ENCODE results near the gene KIF2C.
"Not testable (repeated sequence)": the region's sequence is repeated elsewhere in the genome, so short reads cannot be mapped to it uniquely, and the experiment has no call there.

The KIF2C gene

DNA sequence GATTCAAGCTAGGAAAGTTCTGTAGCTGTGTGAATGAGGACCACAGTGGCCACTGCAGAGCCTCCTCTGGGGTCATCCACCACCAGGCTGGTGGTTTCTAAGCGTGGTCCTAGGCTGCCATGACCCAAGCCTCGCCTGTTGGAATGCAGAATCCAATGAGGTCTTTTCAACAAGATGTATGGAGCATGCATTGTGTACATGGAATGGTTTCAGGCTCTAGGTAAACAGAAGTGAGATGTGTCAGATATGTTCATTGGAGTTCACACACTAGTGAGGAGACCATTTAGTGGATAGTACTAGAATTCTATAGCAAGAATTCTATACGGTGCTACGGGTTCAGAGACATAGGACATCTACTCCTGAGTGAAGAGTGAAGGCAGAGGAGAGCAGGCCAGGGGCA lies 19.4 kb upstream of the KIF2C start:
- DNase-seq = no peak

DNA sequence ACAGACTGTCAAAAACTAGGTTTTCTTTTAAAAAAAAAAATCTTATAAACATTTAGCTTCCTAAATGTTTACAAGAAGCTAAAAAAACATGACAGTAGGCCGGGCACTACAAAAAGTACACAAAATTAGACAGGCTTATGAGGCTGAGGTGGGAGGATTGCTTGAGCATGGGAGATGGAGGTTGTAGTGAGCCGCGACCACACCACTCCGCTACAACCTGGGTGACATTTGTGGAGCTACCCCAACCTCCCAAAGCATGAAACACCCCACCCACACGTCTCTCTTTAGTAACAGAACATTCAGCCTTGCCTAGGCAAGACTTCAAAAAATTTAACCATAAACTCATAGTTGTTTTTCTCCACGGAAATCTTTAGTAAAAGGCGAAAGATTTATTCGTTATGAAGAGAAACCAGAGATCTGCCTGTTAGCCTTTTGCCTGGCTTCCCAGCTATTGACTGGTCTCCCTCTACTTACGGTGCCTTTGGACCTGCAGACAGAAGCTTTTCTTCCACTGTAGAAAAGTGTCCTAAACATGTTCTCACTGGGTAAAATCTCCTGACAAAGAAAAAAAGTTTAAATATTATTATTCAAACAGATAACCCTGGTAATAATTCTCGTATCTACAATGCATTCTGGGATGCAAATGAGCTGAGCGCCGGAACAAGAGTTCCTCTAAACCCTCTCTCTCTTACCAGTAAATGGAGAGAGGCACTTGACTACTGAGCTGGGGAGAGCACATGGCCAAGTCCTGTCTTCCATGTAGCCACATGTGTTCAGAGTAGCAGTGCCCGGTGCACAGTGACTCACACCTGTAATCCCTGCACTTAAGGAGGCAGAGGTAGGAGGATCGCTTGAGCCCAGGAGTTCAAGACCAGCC lies 17.9 kb upstream of the KIF2C start:
- peak; percentile 99 for DNase-seq

DNA sequence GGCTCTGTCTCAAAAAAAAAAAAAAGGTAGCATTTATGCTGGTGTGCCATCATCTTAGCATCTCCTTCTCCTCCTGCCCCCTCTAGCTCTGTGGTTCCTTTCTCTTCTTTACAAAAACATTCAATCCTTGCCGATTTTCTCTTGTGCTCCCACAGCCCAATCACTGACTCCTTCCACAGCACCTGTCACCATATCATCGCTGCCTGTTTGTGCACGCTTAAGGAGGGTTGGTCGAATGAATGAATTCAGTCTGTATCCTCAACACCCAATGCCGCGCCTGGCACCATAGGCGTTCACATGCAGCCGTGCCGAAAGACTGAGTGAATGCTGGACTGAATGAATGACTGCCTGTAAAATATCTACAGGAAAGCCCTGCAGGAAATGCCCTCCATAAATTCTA lies 16.6 kb upstream of the KIF2C start:
- DNase-seq = no peak

DNA sequence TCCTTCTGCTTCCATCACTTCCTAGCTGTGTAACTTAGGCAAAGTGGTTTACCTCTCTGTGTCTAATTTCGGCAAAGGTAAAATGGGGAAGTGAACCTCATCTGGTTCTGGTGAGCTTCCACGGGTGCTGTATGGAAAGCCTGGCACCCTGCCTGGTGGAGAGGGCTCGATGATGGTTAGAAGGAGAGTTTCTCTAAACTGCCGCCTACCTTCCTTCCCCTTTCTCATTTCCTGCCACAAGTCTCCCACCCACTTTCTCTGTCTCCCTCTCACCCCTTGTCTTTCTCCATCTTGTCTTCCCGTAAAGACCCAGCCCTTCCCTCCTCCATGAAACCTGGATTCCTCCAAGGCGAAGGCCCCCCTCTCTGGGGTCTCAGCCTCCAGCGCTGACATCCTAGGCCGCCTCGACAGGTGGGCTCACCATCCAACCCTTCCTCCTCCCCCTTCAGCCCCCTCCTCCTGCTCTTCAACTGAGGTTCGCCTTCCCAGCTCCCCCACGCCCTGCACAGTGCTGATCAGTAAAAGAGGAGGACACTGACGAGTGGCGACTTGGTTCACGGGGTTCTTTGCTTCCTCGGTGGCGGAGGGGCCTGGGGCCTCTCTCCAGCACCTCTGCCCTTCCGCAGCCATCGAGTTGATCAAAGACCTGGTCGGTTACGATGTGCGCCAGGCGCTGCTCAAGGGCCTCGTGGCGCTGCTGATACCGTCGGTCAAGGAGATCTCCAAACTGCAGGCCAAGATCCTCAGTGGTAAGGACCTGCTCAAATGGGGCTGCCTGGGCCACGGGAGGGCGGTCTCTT lies 15.9 kb upstream of the KIF2C start:
- peak; percentile 94 for DNase-seq

DNA sequence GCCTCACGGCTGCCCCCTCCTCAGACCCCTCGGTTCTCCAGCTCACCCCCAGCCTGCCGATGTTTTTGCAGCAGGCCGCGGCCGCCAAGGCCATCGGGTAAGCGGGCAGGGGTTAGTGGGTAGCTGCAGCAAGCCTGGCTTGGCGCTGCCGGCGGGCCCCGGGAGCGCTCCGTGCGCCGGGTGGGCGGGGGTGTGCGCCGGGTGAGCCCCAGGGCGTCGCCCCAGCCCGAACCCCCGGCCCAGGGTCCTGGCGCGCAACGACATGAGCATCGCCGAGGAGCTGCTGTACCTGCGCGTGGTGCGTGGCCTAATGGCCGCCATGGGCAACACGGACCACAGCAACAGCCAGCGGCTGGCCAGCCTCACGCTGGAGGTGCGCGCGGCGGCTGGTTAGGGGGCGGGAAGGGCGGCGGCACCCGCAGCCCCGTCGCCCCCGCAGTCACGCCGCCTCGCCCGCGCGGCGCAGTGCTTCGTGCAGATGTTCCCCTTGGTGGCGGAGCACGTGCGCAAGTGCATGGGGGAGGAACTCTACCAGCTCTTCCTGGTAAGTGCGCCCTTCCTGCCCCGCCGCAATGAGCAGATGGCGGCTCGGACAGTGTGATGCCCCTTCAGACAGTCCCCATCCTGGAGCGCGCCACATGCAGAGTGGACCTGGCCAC lies 15.2 kb upstream of the KIF2C start:
- DNase-seq = no peak

DNA sequence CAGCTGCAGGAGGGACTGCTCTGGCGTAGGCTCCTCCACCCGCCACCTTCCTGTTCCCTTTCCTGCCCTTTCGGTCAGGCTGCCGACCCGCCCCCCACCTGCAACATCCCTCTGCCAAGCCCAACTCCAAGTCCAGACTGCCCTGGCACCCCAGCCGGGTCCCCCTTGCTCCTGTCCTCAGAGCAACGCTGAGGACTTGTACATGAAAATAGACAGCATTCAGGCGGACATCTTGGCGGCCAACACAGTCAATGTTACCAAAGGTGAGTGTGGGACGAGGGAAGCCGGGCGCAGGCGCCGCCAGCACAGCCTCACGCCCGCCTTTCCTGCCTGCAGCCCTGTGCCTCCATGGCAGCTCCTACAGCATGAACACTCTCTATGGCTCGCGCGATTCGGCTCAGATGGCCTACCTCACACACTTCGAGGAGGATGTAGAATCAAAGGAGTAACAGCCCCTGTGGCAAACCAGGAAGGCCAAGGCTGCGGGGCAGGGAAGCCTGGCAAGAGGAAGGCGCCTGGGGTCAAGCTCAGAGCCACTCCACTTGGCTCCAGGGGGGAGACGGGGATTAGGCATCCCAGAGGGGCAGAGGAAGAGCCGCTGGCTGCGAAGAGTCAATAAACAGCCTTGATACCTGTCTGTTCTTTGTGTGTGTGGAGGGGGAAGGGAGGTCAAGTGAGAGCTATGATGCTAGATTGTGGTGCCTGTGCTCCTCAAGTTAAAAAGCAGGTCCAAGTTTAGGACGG lies 14.5 kb upstream of the KIF2C start:
- DNase-seq = no peak

DNA sequence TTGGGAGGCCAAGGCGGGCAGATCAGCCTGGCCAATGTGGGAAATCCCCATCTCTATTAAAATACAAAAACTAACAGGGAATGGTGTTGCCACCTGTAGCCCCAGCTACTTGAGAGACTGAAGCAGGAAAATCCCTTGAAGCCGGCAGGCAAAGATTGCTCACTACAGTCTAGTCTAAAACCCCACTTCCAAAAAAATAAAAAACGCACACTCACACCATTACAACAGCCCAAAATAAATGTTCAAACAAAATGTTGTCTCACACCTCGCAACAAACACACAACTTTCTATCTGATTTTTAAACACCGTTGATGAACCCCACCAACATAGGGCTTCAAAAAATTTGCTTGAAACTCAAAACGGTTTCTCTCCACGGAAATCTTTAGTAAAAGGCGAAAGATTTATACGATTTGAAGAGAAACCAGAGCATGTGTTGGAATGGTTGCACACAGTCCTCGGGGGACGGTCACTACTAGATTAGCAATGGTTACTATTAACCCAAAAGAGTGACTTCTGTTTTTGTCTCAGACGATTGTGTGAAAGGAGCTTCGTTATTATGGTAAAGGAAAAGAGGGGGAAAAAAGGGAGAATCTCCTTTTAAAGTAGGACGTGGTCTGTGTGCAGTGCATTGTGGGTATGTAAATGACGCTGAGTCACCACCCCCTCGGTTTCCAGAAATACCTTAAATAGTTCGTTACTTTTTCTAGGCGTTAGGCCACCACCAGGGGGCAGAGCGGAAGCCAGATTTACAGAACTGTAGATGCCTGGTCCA lies 8.7 kb upstream of the KIF2C start, which contains the start of gene RNU5D-1:
TSS of gene RNU5D-1 (minus strand) at position 430 of the 772 bp plus-strand sequence.
- DNase-seq = peak; percentile 98

DNA sequence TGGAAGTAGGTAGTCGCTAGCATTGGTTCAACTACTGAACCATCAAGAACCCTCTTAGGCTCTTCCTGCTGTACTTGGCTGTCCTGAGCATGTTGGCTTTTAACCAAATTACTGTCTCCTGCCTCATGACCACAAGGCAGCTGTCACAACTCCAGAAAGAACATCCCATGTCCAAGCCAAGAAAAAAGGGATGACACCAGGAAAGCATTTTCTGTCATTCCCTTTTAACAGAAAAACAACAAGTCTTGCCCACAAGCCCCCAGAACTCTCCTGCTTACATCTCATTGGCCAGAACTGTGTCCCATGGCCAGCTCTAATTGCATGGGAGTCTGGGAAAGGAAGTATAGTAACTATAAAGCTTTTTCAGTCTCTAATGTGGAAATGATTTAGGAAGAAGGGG lies 6.3 kb upstream of the KIF2C start:
- DNase-seq = no peak

DNA sequence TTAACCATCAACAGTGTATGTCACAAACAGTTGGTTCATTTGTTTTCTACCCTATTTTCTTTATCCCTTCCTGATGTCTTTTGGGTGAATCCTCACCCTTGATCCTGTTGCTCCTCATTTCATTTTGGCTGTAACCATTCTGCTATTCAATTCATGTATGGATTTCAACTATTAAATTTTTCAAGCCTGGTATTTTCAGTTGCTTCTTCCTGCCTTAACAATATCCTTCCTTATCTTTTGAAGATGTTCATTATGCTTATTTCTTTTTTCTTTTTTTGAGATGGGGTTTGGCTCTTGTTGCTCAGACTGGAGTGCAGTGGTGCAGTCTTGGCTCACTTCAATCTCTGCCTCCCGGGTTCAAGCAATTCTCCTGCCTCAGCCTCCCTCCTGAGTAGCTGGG lies 5.9 kb upstream of the KIF2C start:
- no peak for DNase-seq

DNA sequence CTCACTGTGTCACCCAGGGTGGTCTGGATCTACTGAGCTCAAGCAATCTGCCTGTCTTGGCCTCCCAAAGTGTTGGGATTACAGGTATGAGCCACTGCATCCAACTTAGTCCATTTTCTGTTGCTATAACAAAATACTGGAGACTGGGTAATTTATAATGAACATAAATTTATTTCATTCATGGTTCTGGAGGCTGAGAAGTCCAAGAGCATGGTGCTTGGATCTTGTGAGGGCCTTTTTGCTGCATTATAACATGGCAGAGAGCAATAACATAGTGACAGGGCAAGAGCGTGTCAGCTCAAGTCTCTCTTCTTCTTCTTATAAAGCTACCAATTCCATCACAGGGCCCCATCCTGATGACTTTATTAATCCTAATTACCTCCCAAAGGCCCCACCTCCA lies 3.6 kb upstream of the KIF2C start:
- no peak for DNase-seq

DNA sequence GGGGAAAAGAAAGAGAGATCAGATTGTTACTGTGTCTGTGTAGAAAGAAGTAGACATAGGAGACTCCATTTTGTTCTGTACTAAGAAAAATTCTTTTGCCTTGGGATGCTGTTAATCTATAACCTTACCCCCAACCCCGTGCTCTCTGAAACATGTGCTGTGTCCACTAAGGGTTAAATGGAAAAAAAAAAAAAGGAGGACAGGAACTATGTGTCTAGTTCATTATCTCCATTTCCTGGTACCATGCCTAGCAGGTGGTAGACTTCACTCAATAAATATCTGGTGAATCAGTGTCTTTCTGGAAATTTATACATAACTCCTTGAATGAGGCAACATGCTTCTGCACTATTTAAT lies 707 bp upstream of the KIF2C start:
- DNase-seq = not testable (repeated sequence)

DNA sequence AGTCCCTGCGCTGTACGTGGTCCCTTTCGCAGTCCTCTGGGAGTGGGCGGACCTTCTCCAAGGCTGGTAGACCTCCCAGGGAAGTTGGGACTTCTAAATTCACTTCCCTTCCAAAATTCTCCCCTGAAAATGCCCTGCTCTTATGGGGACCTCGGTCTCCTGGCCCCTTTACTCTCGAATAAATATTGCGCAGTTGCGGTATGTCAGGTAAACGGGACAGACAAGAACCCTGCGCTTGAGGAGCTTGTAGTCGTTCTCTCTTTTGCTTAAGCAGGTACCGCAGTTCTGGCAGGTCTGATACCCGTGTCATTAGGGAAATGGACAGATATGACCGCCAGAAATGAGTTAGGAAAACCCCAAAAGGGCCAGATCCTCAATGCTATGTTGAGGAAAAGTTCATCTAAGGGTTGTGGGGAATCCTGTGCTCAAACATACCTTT lies 561 bp downstream of the KIF2C start:
- no peak for DNase-seq

DNA sequence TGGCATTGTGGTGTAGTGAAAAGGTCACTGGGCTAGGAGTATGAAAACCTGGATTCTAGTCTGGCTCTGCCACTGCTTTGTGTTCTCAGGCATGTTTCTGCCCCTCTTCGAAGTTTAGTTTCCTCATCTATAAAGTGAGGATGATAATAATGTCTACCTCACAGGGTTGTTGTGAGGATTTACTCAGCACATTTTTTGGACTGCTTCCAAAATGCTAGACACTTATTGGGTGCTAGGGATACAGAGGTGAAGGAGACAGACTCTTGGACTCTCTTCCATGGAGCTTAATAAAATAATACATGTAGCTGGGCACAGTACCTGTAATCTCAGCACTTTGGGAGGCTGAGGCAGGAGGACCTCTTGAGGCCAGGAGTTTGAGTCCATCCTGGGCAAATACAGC lies 3.6 kb downstream of the KIF2C start:
- no peak for DNase-seq

DNA sequence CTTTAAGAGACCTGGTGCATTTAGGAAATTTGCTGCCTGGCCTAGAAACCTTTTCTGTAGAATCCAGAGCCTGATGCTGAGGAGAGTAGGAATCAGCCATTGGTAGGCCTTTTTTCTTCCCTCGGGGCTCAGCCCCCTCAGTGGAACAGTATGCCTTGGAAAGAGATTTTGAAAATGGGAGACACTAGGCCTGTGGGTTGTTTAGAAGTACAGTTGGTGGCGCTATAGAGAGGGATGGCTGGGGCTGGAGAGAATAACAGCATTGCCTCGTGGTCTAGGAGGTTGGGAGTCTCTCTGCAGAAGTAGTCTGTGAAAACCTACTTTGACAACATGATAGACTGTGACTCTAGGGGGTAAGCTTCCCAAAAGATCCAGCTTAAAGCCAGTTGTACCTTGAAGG lies 8.2 kb downstream of the KIF2C start:
- no peak for DNase-seq

DNA sequence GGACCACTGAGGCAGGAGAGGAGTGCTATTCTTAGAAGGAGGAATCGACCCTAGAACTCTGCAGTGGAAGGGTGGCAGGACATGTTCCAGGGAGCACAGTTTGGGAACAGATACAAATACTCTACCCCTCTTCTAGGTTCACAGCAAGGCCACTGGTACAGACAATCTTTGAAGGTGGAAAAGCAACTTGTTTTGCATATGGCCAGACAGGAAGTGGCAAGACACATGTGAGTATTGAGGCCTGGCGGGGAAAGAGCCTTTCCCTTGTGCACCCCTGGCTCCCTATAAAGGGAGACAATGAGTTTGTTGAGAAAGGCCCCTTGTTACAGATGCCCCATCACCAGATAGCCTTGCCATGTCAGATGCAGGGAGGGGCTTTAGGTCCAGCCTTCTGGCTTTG lies 17.8 kb downstream of the KIF2C start:
- DNase-seq = no peak

DNA sequence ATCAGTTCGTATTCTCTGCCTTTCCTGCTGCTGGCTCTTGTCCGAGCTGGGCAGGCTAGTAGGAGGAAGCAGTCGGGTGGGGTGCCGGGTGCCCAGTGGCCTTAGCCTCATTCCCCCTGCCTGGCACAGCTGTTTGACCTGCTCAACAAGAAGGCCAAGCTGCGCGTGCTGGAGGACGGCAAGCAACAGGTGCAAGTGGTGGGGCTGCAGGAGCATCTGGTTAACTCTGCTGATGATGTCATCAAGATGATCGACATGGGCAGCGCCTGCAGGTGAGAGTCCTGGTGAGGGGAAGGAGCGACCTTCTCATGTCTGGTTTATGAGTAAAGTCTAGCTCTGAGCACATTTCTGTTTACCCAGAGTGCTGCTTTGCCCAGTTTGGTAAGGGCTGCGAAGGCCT lies 19.4 kb downstream of the KIF2C start:
- DNase-seq = no peak

DNA sequence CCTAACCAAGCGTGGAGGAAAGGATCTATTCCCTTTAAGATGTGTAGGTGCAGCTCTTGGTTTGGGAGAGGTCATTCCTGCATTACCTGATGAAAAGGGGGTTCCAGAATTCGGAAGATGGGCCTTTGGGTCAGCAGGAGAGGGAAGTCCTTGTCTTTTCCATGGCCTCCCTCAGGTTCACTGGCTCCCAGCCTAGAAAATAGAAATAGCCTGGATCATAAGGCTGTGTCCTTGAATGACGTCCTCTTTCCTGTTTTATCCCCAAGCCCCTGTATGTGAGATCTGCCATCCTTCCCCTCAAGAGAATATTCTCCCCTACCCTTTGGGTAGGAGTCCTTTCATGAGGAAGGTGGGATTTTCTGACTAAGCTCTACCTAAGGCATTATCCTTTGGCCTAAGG lies 21.2 kb downstream of the KIF2C start:
- DNase-seq = no peak

DNA sequence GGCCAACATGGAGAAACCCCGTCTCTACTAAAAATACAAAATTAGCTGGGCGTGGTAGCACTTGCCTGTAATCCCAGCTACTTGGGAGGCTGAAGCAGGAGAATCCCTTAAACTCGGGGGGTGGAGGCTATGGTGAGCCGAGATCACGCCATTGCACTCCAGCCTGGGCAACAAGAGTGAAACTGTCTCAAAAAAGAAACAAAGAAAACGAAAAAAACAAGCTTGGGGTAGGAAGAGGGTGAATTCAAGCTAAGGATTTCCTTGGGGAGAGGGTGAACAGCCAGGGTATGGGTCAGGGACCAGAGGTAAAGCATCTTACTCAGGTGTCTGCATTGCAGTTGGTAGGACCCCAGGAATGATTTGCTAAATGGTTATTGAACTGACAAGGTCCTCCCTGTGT lies 26.8 kb downstream of the KIF2C start:
- not testable (repeated sequence) for DNase-seq

DNA sequence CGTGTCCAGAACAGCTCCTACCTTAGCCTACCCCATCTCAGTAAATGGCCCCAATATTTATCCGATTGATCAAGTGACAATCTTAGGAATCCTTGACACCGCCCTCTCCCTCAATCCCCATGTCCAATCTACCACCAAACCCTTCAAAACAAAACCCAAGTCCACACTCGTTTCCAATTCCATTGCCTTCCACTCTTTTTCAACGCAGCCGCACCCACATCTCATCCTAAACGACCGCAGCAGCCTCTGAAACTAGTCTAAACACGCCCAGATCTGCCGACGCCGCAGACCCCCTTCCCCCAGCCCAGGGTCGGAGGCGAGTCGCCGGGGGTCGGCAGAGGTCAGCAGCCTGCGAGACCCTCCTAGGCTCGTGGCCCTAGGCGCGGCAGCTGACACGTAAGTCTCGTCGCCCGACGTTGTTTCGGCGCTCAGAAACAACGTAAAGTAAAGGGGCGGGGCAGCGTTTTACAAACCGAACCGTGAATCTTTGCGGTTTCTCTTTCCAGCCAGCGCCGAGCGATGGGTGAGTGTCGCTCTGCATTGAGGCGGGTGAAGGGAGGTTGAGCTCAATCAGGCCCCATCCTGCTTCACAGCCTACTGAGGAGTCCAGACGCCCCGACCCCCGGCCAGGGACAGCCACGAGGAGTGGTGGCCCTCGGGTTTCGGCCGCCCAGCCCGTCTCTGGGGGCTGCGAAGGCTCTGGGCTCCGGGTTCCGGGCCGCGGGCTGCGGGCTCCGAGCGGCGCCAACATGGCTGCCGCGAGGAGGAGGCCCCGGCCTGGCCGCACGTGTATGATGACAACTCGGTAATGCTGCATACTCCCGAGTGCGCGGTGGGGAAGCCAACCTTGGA lies 35.7 kb downstream of the KIF2C start, which contains the start of gene RPS8:
TSS of gene RPS8 (plus strand) at position 463 of the 852 bp plus-strand sequence. CDS start at position 520, 57 bp downstream.
- DNase-seq = peak; percentile 98

DNA sequence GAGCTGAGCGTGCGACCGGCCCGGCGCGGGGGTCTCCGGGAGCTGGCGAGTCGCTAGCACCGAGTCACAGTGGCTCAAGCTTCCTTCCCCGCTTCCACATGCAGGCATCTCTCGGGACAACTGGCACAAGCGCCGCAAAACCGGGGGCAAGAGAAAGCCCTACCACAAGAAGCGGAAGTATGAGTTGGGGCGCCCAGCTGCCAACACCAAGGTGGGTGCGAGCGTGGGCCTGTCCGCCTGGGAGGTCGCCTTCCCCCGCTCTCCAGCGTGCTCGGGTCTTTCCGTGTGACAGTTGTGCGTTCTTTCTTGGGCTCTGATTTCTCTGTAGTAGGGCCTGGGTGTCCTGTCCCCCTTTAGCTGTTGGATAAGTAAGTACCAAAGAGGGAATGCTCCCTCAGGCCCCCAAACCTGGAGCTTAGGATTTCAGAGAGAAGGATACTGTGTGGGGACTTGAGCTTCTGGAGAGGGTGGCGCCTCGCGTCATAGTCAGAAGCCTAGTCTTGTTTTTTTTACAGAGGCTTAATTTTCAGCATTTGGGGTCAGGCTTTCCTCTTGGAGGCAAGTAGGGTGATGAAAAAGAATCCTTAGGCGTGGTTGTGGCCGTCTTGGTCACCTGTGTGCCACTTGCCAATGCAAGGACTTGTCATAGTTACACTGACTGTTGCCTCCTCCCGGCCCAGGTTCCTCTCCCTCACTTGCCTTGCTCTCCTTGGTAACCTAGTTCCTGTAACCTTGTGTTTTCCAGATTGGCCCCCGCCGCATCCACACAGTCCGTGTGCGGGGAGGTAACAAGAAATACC lies 36.5 kb downstream of the KIF2C start:
- peak; percentile 68 for DNase-seq
